KOPT-K1 (cell line): Measurements from ENCODE around the gene NPC1.

Experiments used
- H3K27ac ChIP-seq: fragments of 200-600 bp; sonication (generic); 2 replicates; pipeline ENCODE4 v1.5.1; 2016; ENCODE audit warnings: antibody characterized with exemption, mild to moderate bottlenecking, low read depth, low read length; ENCODE audit not compliant: poor library complexity, severe bottlenecking
- H3K36me3 ChIP-seq: fragments of 200-600 bp; sonication (generic); 2 replicates; pipeline ENCODE4 v1.5.1; 2017; ENCODE audit warnings: antibody characterized with exemption, mild to moderate bottlenecking, low read length, moderate library complexity; ENCODE audit not compliant: insufficient read depth
- H3K9me3 ChIP-seq: fragments of 200-600 bp; sonication (generic); 2 replicates; pipeline ENCODE4 v1.5.1; 2017; ENCODE audit warnings: antibody characterized with exemption, low read length, mild to moderate bottlenecking; ENCODE audit not compliant: insufficient read depth, poor library complexity, severe bottlenecking

NPC1 gene

GRCh38 chr18:23586249-23587196 is at the start of gene NPC1:
Gene NPC1, minus strand, starts transcription at chr18:23586506. Its CDS starts 163 bp downstream, at chr18:23586343.
- no peaks in the 10 kb centered on the region for H3K9me3 ChIP-seq
- H3K27ac ChIP-seq = peak within 1 kb of the TSS; percentile 95
- H3K36me3 ChIP-seq = no peaks in the 10 kb centered on the region

- no peak overlapping the region for H3K27ac ChIP-seq
- no peaks in the 10 kb centered on the region for H3K36me3 ChIP-seq
- H3K9me3 ChIP-seq = no peaks in the 10 kb centered on the region
Observed at GRCh38 chr18:23636071-23636399, 49.7 kb upstream of the NPC1 start.

DNA sequence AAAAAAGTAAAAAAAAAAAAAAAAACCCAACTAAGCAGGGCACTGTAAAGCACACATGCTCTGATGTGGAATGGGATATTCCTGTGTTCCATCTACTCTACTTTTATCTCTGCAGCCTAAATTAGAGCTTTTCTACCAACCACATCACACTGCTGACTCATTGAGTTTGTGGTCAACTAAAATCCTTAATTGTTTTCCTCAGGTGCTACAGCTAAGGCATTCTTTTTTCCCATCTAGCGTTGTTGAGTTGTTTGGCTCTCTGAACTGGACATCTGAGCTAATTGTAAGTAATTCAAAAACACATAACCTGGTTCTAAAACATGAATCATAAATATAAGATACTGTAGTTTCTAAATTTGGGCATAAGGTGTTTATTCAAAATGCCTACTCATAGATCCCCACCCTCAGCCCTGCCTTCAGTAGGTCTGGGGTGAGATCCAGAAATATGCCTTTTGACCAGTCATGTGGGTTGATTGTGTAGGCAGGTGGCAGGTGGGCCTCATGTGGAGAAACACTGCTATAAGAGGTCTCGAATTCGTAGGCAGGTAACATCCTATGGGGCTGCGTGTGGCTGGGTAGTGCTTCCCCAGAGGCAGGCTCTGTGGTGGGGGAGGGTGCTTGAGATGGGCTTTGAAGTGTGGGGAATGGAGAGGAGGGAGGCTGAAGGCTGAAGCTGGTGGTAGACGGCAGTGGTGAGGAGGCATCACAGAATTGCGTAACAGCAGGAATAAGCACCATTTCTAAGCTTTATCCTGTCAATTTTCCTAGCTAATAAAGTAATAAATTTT is 49.2 kb upstream of the NPC1 start:
- no peaks in the 10 kb centered on the region for H3K36me3 ChIP-seq
- no peak overlapping the region for H3K27ac ChIP-seq

GRCh38 chr18:23634692-23635091 is 48.4 kb upstream of the NPC1 start:
- Histone ChIP-seq H3K36me3 (no peaks in the 10 kb centered on the region), H3K27ac (no peak overlapping the region), H3K9me3 (no peaks in the 10 kb centered on the region)

More for the DNA sequence above, 49.2 kb upstream of the NPC1 start:
- H3K9me3 ChIP-seq = no peaks in the 10 kb centered on the region

GRCh38 chr18:23632615-23633014 is 46.3 kb upstream of the NPC1 start:
- Histone ChIP-seq H3K36me3 (no peaks in the 10 kb centered on the region), H3K27ac (no peak overlapping the region), H3K9me3 (no peaks in the 10 kb centered on the region)

- Histone ChIP-seq H3K36me3 (no peaks in the 10 kb centered on the region), H3K27ac (no peak overlapping the region), H3K9me3 (no peaks in the 10 kb centered on the region)
Observed at GRCh38 chr18:23631746-23632145, 45.4 kb upstream of the NPC1 start.

DNA sequence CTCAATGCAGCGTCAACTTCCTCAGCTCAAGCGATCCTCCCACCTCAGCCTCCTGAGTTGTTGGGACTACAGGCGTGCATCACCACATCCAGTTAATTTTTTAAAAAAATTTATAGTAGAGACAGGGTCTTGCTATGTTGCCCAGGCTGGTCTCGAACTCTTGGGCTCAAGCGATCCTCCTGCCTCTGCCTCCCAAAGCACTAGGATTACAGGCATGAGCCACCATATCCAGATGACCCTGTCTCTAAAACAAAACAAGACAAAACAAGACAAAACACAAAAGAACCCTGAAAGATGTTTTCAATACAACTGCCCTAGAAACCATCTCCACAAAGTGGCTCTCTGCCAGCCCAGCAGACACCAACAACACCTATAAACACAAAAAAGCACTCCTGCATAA is 45.0 kb upstream of the NPC1 start:
- Histone ChIP-seq H3K27ac (no peak overlapping the region), H3K36me3 (no peaks in the 10 kb centered on the region), H3K9me3 (no peaks in the 10 kb centered on the region)

GRCh38 chr18:23629444-23629946 is 43.2 kb upstream of the NPC1 start:
- Histone ChIP-seq H3K27ac (no peak overlapping the region), H3K9me3 (no peaks in the 10 kb centered on the region), H3K36me3 (no peaks in the 10 kb centered on the region)

DNA sequence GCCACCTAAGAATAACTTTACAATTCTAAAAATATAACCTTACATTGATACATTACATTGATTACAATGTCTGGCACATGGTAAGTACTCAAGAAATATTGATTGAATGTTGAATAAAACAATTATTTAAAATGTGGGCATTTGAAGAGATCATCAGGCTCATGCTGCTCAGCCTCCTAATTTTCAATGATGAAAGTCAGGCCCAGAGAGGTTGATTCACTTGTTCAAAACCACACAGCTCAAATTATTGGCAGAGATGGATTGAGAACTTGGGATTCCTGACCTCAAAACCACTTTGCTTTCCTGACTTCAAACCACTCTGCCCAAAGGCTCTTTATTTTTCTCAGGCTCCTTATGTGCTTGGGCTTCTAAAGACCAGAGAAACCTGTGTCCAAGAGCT is 41.7 kb upstream of the NPC1 start:
- no peaks in the 10 kb centered on the region for H3K9me3 ChIP-seq
- no peaks in the 10 kb centered on the region for H3K36me3 ChIP-seq
- H3K27ac ChIP-seq = no peak overlapping the region

DNA sequence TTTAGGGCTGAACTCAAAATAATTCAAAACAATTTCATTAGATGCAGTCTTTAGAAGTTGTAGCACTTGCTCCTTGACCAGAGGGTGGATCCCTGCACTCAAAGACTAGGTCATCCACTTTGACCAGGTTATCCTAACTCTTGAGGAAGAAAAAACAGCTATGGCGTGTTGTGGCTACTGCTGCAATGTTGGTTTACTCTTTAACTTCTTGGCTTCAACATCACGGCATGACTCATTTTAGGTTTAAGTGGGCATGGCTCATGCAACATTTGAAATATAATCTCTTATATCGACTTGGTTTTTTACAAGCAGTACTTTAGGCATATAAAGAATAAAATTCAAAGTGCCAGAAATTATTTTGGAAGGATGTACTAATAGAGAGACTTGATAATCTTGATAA is 41.0 kb upstream of the NPC1 start:
- H3K9me3 ChIP-seq = no peaks in the 10 kb centered on the region

GRCh38 chr18:23626451-23627279 is 40.4 kb upstream of the NPC1 start:
- Histone ChIP-seq H3K36me3 (no peaks in the 10 kb centered on the region), H3K27ac (no peak overlapping the region), H3K9me3 (no peaks in the 10 kb centered on the region)

More for the DNA sequence above, 41.0 kb upstream of the NPC1 start:
- Histone ChIP-seq H3K27ac (no peak overlapping the region), H3K36me3 (no peaks in the 10 kb centered on the region)

GRCh38 chr18:23623040-23623439 is 36.7 kb upstream of the NPC1 start:
- H3K9me3 ChIP-seq = no peaks in the 10 kb centered on the region
- H3K36me3 ChIP-seq = no peaks in the 10 kb centered on the region
- H3K27ac ChIP-seq = no peak overlapping the region

GRCh38 chr18:23619388-23619881 is 33.1 kb upstream of the NPC1 start:
- Histone ChIP-seq H3K27ac (no peak overlapping the region), H3K9me3 (no peaks in the 10 kb centered on the region)

GRCh38 chr18:23618862-23619387 is 32.6 kb upstream of the NPC1 start:
- Histone ChIP-seq H3K27ac (no peak overlapping the region), H3K36me3 (no peaks in the 10 kb centered on the region), H3K9me3 (no peaks in the 10 kb centered on the region)

More at GRCh38 chr18:23619388-23619881, 33.1 kb upstream of the NPC1 start:
- H3K36me3 ChIP-seq = no peaks in the 10 kb centered on the region
